Spleen (tissue), 7 donors: ENCODE data around the gene MRGPRD.

Experiments used
- POLR2A ChIP-seq, 3 donors: fragments of 450-650 bp; IDR thresholded peaks; one replicate each; pipeline ENCODE4 v1.5.1; 2017; ENCODE audit warnings: antibody characterized with exemption in 3 of 3, mild to moderate bottlenecking in 1 of 3
- TF ChIP-seq, protein P1 (sequence below), 11 experiments: fragments of 200-600 bp in 7 of 11; fragments of 450-650 bp in 4 of 11; sonication (generic) in 4 of 11; IDR thresholded peaks in 8 of 11; conservative IDR thresholded peaks in 3 of 11; 1 replicate in 7 of 11; 2 replicates in 4 of 11; pipeline versions ENCODE4 v1.4.0 to v1.8.0; 2016 to 2021; ENCODE audit warnings: antibody characterized with exemption in 11 of 11, inconsistent platforms in 4 of 11, mild to moderate bottlenecking in 1 of 11
- donor health status: DM: no; HTN: no; CAD: no; lungs with moderate emphysema.
- donor health status: DM: no; HTN: no; CAD: no.
- donor health status: DM: no; HTN: no; CAD: no.

DNA sequence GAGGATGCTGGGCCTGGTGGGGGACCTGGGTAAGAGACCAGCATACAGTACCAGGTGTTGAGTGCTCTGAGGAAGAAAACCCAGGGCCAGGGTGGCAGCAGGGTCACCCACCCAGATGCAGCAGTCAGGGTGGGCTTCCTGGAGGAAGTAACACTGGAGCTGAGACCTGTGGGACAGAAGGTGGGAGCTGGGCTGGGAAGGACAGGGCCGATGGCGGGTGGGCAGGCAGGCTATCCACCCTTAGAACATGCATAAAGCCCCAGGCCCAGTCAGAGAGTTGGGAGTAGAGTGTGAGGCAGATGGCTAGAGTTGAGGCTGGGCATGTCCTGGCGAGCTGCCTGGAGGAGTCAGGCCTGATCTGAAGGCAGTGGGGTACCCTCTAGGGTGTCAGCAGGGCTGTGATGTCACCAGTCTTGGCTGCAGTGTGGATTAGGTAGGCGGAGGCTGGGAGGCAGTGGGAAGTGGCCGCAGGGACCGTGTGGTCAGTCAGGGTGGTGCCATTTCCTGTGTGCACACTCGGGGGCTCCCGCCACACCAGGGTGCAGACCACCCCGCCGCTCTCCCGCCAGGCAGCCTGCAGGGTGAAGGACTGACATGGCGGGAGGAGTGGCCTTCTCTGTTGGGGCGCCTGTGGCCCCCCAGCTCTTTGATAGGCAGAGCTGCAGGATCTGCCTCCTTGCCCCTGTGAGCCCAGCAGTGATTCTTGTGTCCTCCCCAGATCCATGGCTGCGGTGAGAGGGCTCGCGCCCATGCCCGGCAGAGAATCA lies 41.8 kb downstream of the MRGPRD start:
- no peak for TF ChIP-seq POLR2A (IDR thresholded peaks at IDR 0.05)
- TF ChIP-seq, protein P1, sequence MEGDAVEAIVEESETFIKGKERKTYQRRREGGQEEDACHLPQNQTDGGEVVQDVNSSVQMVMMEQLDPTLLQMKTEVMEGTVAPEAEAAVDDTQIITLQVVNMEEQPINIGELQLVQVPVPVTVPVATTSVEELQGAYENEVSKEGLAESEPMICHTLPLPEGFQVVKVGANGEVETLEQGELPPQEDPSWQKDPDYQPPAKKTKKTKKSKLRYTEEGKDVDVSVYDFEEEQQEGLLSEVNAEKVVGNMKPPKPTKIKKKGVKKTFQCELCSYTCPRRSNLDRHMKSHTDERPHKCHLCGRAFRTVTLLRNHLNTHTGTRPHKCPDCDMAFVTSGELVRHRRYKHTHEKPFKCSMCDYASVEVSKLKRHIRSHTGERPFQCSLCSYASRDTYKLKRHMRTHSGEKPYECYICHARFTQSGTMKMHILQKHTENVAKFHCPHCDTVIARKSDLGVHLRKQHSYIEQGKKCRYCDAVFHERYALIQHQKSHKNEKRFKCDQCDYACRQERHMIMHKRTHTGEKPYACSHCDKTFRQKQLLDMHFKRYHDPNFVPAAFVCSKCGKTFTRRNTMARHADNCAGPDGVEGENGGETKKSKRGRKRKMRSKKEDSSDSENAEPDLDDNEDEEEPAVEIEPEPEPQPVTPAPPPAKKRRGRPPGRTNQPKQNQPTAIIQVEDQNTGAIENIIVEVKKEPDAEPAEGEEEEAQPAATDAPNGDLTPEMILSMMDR (IDR thresholded peaks at IDR 0.05 in 8 of 11, conservative IDR thresholded peaks at IDR 0.05 in 3 of 11), result no peak
